ENCODE data around the gene GPR33. TPM values are rescaled to one million over a fixed set of nuclear protein-coding genes. Genes with fewer than 3 reads are reported as not detected.

Gene GPR33
- total RNA-seq, 1 experiment from 2014 or later = not detected

DNA sequence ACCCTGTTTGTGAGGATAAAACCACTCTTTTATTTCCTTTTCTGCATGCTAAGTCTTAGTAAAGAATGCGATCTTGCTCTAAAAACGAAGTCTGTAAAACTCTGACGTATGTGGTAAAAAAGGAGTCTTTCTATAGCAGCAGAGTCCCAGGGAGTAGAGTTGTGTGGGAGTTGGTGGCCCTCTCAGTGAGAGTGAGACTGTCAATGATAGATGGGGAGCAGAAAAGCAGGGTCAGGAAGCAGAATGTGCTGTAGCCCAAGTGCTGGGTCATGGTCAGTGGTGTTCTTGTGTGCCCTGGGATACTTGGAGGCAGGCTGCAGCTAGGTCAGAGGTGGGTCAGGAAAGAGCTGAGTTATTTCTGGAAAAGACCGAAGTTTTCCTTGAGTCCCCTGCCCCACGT is 20.3 kb upstream of the GPR33 start:
- Histone ChIP-seq H3K79me1 (ENCODE audit: insufficient read depth, low read depth, low read length, poor library complexity, severe bottlenecking) (no peaks in the 10 kb centered on the region), H2BK15ac (ENCODE audit: low read depth, low read length) (no peak overlapping the region), H3K27me3 (ENCODE audit: insufficient read depth, low read length) (no peaks in the 10 kb centered on the region), H3K27ac (ENCODE audit: insufficient read length, low read depth, low read length) (no peak overlapping the region), H3K56ac (ENCODE audit: insufficient read length, low read depth, low read length) (no peak overlapping the region), H3K9me3 (ENCODE audit: control insufficient read depth, low read depth, low read length) (no peaks in the 10 kb centered on the region), H3K14ac (ENCODE audit: insufficient read depth, low read length) (no peak overlapping the region; the same call in 1 of the 2 replicates), H4K8ac (replicated peaks; ENCODE audit: insufficient read length, low read depth, low read length) (no peak overlapping the region), H4K91ac (ENCODE audit: insufficient read length, low read depth, low read length) (no peak overlapping the region), H3K23ac (ENCODE audit: insufficient read length, low read depth, low read length) (no peak overlapping the region), H3K9ac (ENCODE audit: extremely low read depth, insufficient read length, low read length) (no peak overlapping the region), H2BK12ac (ENCODE audit: insufficient read length, low read depth, low read length) (no peak overlapping the region), H3K79me2 (ENCODE audit: insufficient read depth, low read length) (no peaks in the 10 kb centered on the region), H2BK5ac (ENCODE audit: insufficient read length, low read length) (no peak overlapping the region), H3K4ac (ENCODE audit: low read depth, low read length) (no peak overlapping the region), H3K4me1 (ENCODE audit: insufficient read depth, low read length) (no peaks in the 10 kb centered on the region), H4K5ac (ENCODE audit: insufficient read length, low read depth, low read length) (no peak overlapping the region), H2AK5ac (ENCODE audit: insufficient read length, low read length) (no peak overlapping the region), H2BK20ac (ENCODE audit: low read depth, low read length, poor library complexity, severe bottlenecking) (no peak overlapping the region), H3T11ph (ENCODE audit: low read length) (no peak overlapping the region), H3K23me2 (ENCODE audit: insufficient read length, low read depth, low read length, poor library complexity, severe bottlenecking) (no peaks in the 10 kb centered on the region), H3K4me2 (ENCODE audit: insufficient read depth, insufficient read length, low read length) (no peak overlapping the region), H3K18ac (ENCODE audit: insufficient read length, low read depth, low read length) (no peak overlapping the region), H2BK120ac (ENCODE audit: low read depth, low read length, poor library complexity, severe bottlenecking) (no peak overlapping the region), H4K20me1 (ENCODE audit: control insufficient read depth, insufficient read depth, insufficient read length) (no peaks in the 10 kb centered on the region), H2AFZ (ENCODE audit: low read length) (no peak overlapping the region)
- Mint-ChIP-seq H3K27ac (peak overlapping the region in 1 of 3 experiments; percentile 3; a peak in 2 of 7 replicates), H3K36me3 (ENCODE audit: insufficient read depth in 1 of 3, low read depth in 3 of 3) (no peaks in the 10 kb centered on the region), H3K27me3 (ENCODE audit: low read depth) (no peaks in the 10 kb centered on the region), H3K4me1 (no peaks in the 10 kb centered on the region), H3K9me3 (no peaks in the 10 kb centered on the region), H3K4me3 (no peak overlapping the region)
- DNase-seq = peak; percentile 25
- no CpG with 5 or more reads among the region's 5 CpGs for WGBS (ENCODE audit: extremely low coverage, insufficient read length, low lambda C conversion rate)
- TF ChIP-seq, protein P1, sequence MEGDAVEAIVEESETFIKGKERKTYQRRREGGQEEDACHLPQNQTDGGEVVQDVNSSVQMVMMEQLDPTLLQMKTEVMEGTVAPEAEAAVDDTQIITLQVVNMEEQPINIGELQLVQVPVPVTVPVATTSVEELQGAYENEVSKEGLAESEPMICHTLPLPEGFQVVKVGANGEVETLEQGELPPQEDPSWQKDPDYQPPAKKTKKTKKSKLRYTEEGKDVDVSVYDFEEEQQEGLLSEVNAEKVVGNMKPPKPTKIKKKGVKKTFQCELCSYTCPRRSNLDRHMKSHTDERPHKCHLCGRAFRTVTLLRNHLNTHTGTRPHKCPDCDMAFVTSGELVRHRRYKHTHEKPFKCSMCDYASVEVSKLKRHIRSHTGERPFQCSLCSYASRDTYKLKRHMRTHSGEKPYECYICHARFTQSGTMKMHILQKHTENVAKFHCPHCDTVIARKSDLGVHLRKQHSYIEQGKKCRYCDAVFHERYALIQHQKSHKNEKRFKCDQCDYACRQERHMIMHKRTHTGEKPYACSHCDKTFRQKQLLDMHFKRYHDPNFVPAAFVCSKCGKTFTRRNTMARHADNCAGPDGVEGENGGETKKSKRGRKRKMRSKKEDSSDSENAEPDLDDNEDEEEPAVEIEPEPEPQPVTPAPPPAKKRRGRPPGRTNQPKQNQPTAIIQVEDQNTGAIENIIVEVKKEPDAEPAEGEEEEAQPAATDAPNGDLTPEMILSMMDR (conservative IDR thresholded peaks at IDR 0.05) = no peak
